ENCODE measurements around the gene LIMK1.

Gene LIMK1

GRCh38 chr7:74056096-74056915 lies 27.3 kb upstream of the LIMK1 start:
- DNase-seq: no peak

GRCh38 chr7:74057216-74057925 lies 26.2 kb upstream of the LIMK1 start:
- DNase-seq: no peak

- no peak for DNase-seq
Observed at GRCh38 chr7:74057987-74058386, 25.6 kb upstream of the LIMK1 start.

DNA sequence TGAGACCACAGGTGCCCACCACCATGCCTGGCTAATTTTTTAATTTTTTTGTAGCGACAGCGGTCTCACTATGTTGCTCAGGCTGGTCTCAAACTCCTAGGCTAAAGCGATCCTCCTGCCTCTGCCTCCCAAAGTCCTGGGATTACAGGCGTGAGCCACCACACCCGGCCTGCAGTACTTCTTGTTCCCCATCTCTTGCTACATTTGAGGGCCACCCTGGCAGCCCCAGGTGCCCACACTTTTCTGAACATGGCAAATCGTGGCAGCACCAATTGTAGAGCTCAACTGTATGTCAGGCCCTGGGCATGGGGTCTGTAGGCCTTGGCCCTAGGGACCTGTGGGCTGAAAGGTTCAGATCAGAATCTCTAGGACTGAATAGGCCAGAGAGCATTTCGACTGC lies 25.1 kb upstream of the LIMK1 start:
- DNase-seq: no peak

GRCh38 chr7:74059037-74059436 lies 24.6 kb upstream of the LIMK1 start:
- no peak for DNase-seq

- DNase-seq: no peak
Observed at GRCh38 chr7:74059681-74060588, 23.7 kb upstream of the LIMK1 start.

DNA sequence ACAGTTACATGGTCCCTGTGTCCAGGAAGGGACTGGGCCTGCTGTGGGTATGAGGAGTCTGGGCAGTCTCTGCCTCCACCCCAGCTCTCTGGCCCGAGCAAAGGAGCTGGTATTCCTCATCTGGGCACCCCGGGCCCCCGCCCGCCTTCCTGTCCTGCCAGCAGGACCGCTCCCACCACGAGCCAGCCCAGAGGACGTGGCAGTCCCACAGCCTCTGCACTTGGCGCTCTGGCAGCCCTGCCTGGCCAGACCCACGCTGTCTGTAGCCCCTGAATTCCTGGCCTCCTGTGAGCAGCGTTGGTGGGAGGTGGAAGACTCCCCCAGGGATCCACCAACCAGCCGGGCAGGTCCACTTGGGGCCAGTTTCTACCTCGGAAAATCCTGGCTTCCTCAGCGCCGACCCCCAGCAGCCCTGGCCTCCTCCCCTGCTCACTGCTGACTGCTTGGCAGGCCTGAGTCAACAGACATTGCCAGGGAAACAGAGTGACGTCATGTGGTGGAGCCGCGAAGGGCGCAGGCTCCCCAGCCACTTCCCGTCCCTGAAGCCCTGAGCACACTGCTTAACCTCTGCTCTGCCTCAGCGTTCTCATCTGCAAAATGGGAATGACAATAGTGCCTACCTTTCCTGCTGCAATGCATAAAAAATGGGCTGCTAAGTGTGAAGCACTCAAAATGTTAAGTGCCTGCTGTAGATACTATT lies 21.6 kb upstream of the LIMK1 start:
- DNase-seq: peak; percentile 40

GRCh38 chr7:74063223-74063641 lies 20.4 kb upstream of the LIMK1 start:
- DNase-seq: no peak

- no peak for DNase-seq
Observed at GRCh38 chr7:74063646-74064045, 20.0 kb upstream of the LIMK1 start.

DNA sequence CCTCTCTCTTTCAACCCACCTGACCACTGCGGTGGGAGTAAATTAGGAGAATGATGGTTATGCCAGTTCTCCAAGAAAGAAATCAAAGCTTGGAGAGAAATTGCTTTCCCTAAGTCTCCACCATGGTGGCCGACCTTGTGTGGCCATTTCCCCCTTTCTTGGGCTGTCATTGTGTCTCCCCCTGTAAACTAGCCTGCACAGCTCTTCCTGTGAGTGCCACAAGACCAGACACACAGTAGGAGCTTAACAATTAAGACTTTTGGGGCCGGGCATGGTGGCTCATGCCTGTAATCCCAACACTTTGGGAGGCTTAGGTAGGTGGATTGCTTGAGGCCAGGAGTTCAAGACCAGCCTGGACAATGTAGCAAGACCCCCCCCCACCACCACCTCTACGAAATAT lies 18.9 kb upstream of the LIMK1 start:
- DNase-seq: no peak

DNA sequence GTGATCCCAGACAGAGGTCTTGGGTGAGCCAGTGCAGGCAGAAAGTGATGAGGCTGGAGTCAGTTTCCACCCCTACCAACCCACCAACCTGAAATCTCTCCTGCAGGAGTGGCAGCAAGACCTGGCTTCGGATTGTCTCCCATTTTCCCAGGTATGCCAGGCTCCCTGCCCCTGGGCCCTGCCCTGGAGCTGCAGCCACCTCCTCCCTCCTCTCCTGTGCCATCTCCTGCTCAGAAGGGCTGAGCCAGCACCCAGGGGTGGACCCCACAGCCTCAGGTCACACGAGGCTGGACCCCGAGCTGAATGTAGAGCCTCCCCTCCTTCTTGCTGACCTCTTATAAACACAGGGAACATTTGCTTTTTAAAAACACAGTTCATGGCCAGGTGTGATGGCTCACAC lies 17.0 kb upstream of the LIMK1 start:
- DNase-seq: no peak

DNA sequence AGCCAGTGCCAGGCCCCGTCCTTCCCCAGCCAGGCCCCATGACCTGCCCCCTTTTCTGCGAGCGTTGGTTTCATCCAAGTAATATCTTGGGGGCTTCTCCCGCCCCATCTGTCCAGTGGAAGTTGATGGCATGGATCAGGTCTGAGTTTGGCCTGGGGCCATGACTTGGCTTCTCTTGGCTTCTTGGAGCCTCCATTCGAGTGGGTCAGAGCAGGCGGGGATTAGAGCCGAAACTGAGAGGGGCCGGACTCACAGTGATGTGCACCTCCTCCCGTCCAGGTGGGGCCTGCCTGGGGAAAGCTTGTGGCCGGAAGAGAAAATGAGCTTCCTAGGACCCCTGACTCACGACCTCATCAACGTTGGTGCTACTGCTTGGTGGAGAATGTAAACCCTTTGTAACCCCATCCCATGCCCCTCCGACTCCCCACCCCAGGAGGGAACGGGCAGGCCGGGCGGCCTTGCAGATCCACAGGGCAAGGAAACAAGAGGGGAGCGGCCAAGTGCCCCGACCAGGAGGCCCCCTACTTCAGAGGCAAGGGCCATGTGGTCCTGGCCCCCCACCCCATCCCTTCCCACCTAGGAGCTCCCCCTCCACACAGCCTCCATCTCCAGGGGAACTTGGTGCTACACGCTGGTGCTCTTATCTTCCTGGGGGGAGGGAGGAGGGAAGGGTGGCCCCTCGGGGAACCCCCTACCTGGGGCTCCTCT lies 15.1 kb upstream of the LIMK1 start:
- no peak for DNase-seq

- DNase-seq: no peak
Observed at GRCh38 chr7:74069086-74069541, 14.5 kb upstream of the LIMK1 start.

DNA sequence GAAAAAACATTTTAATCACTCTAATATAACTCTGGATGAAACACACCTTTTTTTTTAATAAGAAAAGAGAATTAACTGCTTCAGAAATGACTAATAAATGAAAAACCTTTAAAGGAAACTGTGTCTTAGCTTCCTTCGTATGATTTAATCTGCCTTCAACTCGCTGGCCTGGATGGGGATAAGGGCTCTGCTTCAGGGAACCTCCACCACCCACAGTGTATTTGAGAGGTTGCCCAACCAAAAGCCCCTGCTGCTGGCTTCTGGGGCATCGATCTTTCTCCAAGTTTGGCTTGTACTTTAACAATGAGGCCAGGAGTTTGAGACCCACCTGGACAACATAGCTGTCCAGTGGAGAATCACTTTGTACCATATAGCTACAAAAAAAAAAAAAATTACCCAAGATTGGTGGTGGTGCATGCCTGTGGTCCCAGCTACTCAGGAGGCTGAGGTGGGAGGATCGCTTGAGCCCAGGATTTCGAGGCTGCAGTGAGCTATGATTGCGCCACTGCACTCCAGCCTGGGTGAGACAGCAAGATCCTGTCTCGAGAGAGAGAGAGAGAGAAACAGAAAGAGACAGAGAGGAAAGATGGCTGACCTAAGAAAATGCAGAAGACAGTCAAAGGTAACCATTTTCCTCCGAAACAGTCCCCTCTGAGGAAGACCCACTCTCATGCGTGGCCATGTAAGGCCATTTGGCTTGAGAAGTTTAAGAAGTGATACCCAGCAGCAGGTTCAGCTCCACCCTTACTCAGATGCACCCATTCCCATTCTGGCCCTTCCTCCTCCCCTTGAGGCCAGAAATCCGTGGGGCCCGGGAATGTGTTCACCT lies 13.6 kb upstream of the LIMK1 start:
- DNase-seq: no peak

DNA sequence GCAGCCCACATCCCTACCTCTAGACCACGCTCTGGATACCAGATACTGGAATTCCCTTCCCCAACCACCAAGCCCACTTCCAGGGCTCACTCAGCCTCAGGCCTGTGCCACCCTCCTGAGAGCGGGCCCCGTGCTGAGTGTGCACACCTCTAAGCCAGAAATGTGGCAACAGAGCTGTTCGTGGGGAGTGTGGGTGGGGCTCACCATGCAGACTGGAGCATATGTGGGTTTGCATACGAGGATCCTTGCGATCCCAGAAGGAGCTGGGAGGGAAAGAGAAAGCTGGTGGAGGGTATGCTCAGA lies 13.0 kb upstream of the LIMK1 start:
- no peak for DNase-seq

DNA sequence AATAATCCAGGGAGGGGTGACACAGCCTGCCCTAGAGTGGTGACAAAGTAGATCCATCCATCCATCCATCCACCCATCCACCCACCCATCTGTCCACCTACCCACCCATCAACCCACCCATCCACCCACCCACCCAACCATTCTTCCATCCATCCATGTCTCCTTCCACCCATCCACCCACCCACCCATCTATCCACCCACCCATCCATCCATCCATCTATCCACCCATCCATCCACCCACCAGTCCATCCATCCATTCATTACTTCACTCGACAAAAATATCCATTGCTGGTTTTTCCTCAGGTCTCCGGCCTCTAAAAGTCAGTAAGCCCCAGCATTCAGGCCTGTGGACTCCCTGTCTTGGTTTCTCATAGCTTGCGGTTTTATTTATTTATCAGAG lies 12.5 kb upstream of the LIMK1 start:
- DNase-seq: no peak

DNA sequence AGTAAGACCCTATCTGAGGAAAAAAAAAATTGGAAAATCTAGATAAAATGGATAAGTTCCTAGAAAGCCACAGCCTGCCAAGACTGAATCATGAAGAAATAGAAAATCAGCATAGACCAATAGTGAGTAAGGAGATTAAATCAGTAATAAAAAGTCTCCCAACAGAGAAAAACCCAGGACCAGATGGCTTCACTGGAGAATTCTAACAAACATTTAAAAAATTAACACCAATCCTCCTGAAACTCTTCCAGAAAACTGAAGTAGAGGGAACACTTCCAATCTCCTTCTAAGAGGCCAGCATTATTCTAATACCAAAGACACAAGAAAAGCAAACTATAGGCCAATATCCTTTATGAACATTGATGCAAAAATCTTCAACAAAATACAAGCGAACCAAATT lies 8.8 kb upstream of the LIMK1 start:
- DNase-seq: no peak

GRCh38 chr7:74078461-74078860 lies 5.1 kb upstream of the LIMK1 start:
- no peak for DNase-seq

DNA sequence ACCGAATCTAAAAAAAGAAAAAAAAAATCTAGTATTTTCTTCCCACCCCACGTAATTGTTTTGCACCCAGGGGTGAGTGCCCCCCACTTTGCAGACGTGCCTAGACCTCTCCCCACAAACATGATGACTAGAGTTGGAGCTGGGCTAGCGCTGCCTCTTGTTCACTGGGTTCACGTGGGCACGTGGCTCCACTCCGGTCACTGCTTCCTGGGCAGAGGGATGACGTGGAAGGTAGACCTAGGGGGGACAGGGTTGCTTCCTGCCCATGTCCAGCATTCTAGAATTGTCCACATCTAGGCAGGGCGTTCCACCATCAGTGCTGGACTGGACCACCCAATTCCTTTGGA lies 861 bp upstream of the LIMK1 start:
- DNase-seq: no peak

GRCh38 chr7:74083928-74084721 lies 521 bp downstream of the LIMK1 start:
- DNase-seq: no peak
